GM23338 (cell line): ENCODE results near the gene PDE7B.

Source experiments
- POLR2AphosphoS5 ChIP-seq: IDR thresholded peaks from 2 replicates; pipeline ENCODE4 v1.6.1; 2016; ENCODE audit warnings: antibody characterized with exemption, low read depth
- TF ChIP-seq, protein P1 (sequence below), 2 experiments: fragments of 200-600 bp in 1 of 2; sonication (generic) in 1 of 2; conservative IDR thresholded peaks; 2 replicates each; pipeline versions ENCODE4 v1.5.1 to v1.6.1; 2016 to 2017; ENCODE audit warnings: antibody characterized with exemption in 2 of 2, low read depth in 2 of 2, mild to moderate bottlenecking in 2 of 2, moderate library complexity in 1 of 2
- TF ChIP-seq, protein P2 (sequence below): IDR thresholded peaks from one replicate; pipeline ENCODE4 v1.6.1; 2018; ENCODE audit warnings: antibody characterized with exemption; ENCODE audit not compliant: unreplicated experiment
- TF ChIP-seq, protein P3 (sequence below): fragments of 250-450 bp; sonication (Bioruptor Pico); IDR thresholded peaks from 2 replicates; pipeline ENCODE4 v1.5.0; 2020; ENCODE audit warnings: mild to moderate bottlenecking, moderate library complexity

DNA sequence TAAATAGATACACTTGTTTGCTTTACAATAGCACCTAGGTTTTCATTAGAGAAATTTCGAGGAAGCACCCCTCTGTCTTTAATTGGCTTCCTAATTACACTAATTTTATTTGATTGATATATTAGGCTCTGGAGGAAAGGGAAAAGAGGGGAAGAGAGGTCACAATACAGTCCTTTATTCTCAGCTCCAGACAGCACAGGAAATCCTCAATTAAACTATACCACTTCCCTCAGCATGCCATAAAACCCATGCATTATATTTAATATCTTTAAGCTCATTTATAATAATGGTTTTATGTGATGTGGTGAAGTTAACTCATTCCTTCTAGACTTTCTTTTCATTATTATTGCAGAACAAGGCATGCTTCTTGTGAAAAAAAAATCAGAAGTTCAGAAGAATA, 17.7 kb upstream of the PDE7B start:
- TF ChIP-seq, protein P1, sequence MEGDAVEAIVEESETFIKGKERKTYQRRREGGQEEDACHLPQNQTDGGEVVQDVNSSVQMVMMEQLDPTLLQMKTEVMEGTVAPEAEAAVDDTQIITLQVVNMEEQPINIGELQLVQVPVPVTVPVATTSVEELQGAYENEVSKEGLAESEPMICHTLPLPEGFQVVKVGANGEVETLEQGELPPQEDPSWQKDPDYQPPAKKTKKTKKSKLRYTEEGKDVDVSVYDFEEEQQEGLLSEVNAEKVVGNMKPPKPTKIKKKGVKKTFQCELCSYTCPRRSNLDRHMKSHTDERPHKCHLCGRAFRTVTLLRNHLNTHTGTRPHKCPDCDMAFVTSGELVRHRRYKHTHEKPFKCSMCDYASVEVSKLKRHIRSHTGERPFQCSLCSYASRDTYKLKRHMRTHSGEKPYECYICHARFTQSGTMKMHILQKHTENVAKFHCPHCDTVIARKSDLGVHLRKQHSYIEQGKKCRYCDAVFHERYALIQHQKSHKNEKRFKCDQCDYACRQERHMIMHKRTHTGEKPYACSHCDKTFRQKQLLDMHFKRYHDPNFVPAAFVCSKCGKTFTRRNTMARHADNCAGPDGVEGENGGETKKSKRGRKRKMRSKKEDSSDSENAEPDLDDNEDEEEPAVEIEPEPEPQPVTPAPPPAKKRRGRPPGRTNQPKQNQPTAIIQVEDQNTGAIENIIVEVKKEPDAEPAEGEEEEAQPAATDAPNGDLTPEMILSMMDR (conservative IDR thresholded peaks at IDR 0.05; ENCODE audit: low read depth in 2 of 2): no peak
- TF ChIP-seq, protein P2, sequence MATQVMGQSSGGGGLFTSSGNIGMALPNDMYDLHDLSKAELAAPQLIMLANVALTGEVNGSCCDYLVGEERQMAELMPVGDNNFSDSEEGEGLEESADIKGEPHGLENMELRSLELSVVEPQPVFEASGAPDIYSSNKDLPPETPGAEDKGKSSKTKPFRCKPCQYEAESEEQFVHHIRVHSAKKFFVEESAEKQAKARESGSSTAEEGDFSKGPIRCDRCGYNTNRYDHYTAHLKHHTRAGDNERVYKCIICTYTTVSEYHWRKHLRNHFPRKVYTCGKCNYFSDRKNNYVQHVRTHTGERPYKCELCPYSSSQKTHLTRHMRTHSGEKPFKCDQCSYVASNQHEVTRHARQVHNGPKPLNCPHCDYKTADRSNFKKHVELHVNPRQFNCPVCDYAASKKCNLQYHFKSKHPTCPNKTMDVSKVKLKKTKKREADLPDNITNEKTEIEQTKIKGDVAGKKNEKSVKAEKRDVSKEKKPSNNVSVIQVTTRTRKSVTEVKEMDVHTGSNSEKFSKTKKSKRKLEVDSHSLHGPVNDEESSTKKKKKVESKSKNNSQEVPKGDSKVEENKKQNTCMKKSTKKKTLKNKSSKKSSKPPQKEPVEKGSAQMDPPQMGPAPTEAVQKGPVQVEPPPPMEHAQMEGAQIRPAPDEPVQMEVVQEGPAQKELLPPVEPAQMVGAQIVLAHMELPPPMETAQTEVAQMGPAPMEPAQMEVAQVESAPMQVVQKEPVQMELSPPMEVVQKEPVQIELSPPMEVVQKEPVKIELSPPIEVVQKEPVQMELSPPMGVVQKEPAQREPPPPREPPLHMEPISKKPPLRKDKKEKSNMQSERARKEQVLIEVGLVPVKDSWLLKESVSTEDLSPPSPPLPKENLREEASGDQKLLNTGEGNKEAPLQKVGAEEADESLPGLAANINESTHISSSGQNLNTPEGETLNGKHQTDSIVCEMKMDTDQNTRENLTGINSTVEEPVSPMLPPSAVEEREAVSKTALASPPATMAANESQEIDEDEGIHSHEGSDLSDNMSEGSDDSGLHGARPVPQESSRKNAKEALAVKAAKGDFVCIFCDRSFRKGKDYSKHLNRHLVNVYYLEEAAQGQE: no peak
- no peak for TF ChIP-seq POLR2AphosphoS5
- TF ChIP-seq, protein P3, sequence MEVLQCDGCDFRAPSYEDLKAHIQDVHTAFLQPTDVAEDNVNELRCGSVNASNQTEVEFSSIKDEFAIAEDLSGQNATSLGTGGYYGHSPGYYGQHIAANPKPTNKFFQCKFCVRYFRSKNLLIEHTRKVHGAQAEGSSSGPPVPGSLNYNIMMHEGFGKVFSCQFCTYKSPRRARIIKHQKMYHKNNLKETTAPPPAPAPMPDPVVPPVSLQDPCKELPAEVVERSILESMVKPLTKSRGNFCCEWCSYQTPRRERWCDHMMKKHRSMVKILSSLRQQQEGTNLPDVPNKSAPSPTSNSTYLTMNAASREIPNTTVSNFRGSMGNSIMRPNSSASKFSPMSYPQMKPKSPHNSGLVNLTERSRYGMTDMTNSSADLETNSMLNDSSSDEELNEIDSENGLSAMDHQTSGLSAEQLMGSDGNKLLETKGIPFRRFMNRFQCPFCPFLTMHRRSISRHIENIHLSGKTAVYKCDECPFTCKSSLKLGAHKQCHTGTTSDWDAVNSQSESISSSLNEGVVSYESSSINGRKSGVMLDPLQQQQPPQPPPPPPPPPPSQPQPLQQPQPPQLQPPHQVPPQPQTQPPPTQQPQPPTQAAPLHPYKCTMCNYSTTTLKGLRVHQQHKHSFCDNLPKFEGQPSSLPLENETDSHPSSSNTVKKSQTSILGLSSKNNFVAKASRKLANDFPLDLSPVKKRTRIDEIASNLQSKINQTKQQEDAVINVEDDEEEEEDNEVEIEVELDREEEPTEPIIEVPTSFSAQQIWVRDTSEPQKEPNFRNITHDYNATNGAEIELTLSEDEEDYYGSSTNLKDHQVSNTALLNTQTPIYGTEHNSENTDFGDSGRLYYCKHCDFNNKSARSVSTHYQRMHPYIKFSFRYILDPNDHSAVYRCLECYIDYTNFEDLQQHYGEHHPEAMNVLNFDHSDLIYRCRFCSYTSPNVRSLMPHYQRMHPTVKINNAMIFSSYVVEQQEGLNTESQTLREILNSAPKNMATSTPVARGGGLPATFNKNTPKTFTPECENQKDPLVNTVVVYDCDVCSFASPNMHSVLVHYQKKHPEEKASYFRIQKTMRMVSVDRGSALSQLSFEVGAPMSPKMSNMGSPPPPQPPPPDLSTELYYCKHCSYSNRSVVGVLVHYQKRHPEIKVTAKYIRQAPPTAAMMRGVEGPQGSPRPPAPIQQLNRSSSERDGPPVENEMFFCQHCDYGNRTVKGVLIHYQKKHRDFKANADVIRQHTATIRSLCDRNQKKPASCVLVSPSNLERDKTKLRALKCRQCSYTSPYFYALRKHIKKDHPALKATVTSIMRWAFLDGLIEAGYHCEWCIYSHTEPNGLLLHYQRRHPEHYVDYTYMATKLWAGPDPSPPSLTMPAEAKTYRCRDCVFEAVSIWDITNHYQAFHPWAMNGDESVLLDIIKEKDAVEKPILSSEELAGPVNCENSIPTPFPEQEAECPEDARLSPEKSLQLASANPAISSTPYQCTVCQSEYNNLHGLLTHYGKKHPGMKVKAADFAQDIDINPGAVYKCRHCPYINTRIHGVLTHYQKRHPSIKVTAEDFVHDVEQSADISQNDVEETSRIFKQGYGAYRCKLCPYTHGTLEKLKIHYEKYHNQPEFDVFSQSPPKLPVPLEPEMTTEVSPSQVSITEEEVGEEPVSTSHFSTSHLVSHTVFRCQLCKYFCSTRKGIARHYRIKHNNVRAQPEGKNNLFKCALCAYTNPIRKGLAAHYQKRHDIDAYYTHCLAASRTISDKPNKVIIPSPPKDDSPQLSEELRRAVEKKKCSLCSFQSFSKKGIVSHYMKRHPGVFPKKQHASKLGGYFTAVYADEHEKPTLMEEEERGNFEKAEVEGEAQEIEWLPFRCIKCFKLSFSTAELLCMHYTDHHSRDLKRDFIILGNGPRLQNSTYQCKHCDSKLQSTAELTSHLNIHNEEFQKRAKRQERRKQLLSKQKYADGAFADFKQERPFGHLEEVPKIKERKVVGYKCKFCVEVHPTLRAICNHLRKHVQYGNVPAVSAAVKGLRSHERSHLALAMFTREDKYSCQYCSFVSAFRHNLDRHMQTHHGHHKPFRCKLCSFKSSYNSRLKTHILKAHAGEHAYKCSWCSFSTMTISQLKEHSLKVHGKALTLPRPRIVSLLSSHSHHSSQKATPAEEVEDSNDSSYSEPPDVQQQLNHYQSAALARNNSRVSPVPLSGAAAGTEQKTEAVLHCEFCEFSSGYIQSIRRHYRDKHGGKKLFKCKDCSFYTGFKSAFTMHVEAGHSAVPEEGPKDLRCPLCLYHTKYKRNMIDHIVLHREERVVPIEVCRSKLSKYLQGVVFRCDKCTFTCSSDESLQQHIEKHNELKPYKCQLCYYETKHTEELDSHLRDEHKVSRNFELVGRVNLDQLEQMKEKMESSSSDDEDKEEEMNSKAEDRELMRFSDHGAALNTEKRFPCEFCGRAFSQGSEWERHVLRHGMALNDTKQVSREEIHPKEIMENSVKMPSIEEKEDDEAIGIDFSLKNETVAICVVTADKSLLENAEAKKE: no peak
